Stimulated activated CD8-positive, alpha-beta memory T cell treated with anti-CD3 and anti-CD28 coated beads, Interleukin-7, amount 100 ng/mL, for 1 hour (primary cell): ENCODE data around the gene VKORC1L1.
A peak's percentile ranks its signal among the peaks of the same experiment; 100 is the strongest.
"Not testable (repeated sequence)": the region's sequence is repeated elsewhere in the genome, so short reads cannot be mapped to it uniquely, and the experiment has no call there.

Source experiments
- DNase-seq, 2 donors: peaks; one replicate each; pipeline ENCODE4 v3.0.0-alpha.2; 2020; ENCODE audit warnings: low read depth in 2 of 2

The VKORC1L1 gene

DNA sequence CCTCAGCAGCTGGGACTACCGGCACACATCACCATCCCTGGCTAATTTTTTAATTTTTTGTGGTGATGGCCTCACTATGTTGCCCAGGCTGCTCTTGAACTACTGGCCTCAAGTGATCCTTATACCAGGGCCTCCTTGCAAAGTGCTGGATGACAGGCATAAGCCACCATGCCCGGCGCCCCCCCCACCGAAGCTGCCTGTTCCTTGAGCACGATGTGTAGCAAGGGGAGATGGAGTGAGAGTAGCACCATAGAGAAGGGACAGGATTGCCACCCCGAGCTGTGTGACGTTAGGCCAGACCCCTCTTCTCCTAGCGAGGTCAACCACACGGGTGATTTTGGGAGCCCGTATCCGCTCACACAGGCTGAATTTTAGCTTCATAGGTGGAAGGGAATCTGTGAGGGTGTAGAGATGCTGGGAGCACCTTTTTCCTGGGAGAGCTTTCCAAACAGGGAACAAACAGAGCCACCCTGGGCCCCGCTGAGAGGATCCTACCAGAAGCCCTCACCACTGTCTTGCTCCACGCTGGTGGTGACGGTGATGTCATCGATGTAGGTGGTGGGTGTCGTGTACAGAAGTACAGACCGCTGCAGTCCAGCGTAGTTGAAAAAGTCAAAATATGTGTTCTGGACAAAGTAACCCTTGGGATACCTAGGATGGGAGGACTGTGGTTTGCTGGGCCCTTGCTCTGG, 106.2 kb downstream of the VKORC1L1 start:
- DNase-seq, result no peak

DNA sequence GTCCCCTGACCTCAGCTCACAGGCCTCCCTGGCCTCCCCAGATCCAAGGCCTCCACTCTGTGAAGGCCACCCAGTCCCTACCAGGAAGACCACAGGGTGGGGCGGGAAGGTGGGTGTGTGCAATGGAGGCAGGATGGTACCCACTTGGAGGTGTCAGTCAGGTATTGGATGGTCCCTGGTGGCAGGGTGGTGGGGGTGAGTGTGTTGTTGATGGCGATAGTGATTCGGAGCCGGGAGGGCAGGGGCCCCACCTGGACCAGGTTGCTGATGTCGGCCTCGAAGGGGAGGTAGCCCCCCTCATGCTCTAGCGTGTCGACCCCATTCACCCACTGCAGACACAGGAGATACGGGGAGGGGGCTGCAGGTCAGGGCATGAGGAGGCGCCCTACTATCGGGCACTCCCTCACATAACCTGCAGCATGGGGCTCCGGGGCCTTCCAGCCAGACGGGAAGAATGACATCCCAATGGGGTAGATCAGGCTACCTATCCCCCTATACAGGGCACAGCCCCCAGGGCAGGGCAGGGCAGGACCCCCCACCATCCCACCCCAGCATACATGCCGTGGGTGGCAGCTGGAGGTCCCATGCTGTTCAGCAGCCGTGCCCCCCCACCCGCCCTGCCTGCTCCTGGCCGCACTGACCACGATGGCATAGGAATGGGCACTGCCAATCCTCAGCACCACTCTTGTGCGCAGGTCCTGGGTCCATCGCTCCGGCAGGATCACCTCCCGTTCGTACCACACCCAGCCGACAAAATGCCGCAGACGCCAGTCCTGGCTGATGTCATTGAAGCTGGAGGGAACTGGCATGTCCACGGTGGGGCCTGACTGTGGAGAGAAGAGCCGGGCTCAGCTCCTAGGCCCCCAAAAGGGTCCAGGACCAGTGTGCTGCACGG, 107.0 kb downstream of the VKORC1L1 start:
- DNase-seq, result no peak

DNA sequence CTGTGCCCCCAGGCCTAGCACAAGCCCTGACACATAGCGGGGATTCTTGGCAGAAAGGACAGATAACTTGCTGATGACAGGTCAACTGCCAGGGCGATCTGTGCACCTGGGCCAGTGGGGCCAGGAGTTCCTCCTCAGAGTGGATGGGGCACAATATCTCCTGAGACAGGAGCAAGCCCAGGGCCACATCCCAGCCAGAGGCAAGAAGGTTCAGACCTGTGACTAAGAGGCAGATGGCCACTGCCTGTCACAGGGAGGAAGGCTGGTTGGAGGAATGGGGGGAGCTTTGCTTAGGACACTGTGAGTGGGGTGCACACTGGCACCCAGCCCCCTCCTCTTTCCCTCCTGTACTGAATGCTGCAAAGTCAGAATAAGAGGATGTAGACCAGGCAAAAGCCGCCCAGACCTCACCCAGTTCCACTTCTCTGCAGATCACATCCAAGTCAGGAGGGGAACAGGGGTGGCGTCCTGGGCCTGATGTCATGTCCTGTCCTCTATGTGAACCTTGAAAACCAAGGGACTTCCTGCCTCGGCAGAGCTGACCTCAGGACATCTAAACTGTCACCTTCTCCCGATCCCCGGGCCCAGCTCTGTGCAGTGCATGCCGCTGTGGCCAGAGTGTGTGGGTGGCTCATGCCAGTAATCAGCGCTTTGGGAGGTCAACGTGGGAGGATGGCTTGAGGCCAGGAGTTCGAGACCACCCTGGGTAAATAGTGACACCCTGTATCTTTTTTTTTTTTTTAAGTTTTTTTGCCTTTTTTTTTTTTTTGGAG, 107.8 kb downstream of the VKORC1L1 start:
- DNase-seq, result peak; percentile 13 to 14

DNA sequence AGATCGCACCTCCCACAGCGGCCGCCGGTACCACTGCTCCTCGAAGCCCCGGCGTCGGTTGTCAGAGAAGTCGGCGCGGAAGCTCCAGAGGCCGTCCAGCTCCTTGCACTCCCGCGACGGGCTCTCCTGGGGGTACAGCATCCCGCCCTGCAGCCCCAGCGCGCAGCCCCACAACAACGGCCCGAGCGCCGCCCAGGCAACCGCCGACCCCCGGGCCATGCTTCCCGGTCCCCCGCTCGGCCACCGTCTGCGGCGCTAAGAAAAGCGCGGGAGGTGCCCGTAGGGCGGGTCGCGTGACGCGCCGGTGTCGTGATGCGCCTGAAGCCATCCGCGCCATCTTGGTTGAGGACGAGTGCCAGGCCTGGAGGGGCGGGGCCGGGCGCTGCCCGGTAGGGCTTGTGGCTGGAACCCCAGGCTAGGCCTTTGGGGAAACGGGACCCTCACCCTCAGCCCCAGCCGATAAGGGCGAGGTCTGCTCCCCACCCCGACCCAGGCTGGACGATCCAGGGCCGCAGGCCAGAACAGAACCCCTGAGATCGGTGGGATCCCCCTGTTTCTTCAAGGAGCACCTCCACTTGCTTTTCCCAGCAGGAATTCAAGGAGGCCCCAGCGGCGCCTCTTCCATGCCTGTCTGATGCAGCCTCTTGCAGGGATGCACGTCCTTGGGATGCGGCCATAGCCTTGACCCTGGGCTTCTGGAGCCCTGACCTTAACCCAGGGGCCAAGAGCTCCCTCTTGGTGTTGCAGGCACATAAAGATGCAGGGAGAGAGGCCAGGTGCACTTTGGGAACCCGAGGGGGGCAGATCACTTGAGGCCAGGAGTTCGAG, 109.3 kb downstream of the VKORC1L1 start, which contains the start of gene GUSB:
Gene GUSB (minus strand): TSS at position 249 of the 828 bp plus-strand sequence. CDS start 30 bp downstream, at position 219.
- DNase-seq, result peak; percentile 78 to 79

DNA sequence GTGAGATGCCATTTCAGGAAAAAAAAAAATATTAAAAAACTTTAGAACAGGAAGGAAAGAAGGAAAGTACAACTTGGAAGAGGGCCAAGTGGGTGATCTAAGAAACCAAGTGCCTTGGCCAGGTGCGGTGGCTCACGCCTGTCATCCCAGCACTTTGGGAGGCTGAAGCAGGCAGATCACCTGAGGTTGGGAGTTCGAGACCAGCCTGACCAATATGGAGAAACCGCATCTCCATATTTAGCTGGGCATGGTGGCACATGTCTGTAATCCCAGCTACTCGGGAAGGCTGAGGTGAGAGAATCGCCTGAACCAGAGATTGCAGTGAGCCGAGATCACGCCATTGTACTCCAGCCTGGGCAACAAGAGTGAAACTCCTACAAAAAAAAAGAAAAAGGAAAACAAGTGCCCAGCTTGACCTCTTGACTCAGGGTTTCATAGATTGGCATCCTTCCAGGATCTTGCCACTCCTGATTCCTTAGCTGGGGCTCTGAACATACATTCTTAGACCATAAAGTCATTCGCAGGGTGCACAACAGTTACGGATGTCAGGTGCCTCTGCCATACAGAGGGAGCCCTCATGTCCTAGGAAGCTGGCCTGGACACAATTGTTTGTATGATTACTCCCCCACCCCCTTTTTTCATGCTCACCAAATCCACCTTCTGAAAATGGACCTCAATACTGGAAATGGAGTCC, 111.2 kb downstream of the VKORC1L1 start:
- DNase-seq, result no peak

DNA sequence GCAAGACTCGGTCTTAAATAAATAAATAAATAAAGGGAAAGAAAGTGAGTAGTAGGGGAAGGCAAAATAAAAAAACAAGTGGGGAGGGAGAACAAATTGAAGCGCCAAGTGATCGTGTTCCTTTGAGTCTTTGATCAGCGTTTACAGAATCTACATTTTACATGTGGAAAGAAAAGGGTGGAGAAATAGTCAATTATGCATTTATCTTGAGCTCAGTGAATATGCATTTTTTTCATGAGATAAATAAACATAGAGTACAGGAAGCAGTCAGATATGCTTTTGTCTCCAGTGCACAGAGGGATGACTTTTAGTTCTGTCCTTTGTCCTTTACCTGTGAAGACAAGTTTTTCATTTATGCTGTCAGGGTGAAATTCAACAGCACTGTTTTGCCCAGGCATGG, 115.2 kb downstream of the VKORC1L1 start:
- no peak for DNase-seq

DNA sequence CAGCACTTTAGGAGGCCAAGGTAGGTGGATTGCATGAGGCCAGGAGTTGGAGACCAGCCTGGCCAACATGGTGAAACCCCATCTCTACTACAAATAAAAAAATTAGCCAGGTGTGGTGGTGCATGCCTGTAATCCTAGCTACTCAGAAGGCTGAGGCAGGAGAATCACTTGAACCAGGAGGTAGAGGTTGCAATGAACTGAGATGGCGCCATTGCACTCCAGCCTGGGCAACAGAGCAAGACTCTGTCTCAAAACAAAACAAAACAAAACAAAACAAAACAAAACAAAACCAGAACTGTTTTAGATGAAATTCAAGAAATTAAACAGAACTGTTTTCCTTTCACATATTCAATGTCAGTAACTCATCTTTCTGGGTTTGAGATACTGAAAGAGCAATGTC, 115.6 kb downstream of the VKORC1L1 start:
- not testable (repeated sequence) for DNase-seq

DNA sequence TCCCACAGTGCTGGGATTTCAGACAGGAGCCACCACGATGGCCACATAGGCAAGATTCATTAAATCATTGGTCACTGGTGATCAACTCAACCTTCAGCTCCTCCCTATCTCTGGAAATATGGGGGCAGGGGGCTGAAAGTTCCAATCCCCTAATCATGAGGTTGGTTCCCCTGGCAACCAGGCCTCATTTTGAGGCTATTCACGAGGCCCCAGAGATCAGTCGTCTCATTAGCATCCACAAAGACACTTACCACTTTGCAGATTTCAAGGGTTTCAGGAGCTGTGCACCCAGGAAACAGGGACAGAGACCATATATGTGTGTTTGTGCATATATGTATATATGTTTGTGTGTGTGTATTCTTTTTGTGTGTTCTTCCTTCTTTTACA, 116.8 kb downstream of the VKORC1L1 start:
- DNase-seq, result no peak

DNA sequence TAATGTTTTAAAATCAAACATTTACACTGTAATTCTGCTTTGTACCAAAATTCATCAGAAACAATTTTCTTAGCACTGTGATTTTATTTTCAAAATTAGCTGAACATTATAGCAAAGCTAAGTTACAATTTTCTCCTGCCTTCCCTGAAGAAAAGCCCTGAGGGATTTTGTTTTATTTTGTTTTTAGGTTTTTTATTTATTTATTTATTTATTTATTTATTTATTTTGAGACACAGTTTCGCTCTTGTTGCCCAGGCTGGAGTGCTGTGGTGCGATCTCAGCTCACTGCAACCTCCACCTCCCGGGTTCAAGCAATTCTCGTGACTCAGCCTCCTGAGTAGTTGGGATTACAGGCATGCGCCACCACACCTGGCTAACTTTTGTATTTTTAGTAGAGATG, 119.0 kb downstream of the VKORC1L1 start:
- DNase-seq, result not testable (repeated sequence)

DNA sequence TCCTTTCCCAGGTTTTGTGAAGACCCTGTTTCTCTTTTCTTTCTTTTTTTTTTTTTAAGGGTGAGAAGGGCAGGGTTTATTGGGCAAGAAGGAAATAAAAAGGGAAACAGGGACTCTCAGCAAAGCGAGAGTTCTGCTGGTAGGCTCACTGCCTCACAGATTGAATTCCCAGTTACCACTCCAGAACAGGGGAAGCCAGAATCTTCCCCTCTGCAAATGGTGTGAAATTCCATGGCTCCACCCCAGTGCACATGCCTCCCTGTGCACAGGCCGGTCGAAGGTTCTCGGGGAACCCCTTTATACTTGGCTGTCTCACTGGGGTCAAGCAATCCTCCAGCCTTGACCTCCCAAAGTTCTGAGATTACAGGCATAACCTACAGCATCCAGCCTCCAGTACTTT, 119.7 kb downstream of the VKORC1L1 start:
- DNase-seq, result no peak

DNA sequence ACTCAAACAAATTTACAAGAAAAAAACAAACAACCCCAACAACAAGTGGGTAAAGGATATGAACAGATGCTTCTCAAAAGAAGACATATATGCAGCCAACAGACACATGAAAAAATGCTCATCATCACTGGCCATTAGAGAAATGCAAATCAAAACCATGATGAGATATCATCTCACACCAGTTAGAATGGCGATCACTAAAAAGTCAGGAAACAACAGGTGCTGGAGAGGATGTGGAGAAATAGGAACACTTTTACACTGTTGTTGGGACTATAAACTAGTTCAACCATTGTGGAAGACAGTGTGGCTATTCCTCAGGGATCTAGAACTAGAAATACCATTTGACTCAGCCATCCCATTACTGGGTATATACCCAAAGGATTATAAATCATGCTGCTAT, 122.1 kb downstream of the VKORC1L1 start:
- not testable (repeated sequence) for DNase-seq

DNA sequence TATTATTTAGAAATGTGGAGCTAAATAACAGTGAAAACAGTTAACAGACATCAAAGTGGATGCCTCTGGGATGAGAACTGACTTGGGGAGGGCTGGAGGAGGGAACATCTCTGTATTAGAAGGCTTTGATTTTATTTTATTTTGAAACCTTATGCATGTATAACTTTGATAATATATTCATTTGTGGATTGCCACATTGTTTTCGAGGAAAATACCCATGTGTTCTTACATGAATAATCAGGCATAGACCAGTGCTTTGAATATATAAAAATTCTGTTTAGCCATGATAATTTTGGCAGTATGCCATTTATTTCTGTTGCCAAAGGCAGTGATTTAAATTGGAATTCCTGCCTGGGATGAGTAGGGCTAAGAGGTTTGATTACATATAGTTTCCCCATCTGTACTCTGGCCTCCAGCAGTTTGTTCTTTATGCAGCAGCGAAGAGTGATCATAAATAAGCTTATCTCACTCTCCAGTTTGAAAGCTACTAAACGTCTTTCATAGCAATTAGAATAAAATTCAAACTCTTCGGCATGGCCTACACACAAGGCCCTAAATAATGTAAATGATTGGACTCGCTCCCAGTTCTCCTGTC, 128.0 kb downstream of the VKORC1L1 start:
- DNase-seq, result not testable (repeated sequence)

DNA sequence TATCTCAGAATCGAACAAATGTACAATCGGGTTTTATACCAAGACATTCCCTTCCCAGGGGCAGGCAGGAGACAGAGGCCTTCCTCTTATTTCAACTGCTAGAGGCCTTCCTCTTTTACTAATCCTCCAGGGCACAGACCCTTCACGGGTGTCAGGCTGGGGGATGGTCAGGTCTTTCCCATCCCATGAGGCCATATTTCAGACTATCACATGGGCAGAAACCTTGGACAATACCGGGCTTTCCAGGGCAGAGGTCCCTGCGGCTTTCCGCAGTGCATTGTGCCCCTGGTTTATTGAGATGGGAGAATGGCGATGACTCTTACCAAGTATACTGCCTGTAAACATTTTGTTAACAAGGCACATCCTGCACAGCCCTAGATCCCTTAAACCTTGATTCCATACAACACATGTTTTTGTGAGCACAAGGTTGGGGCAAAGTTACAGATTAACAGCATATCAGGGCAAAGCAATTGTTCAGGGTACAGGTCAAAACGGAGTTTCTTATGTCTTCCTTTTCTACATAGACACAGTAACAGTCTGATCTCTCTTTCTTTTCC, 132.3 kb downstream of the VKORC1L1 start:
- DNase-seq, result not testable (repeated sequence)

DNA sequence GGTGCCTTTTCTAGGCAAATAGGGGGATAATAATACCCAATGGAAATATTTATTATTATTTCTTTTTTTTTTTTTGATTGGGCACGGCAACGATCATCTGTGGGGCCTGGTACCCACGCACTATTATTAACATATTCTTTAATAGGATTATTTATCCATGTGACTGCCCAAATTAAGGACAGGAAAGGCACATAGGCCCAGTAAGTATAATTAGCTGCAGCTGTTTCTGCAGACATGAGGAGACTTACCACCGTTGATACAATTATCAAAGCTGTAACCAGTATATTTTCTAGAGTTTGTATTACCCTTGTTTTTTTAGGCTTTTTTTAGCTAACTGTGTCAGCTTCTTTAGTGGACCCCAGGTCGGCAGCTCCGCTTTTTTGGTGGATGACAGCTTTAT, 134.4 kb downstream of the VKORC1L1 start:
- DNase-seq, result no peak
